HG03571 (cell line): Measurements from ENCODE around the gene CRPPA.
"Not testable (repeated sequence)": the region's sequence is repeated elsewhere in the genome, so short reads cannot be mapped to it uniquely, and the experiment has no call there.

Source experiments
- ATAC-seq: cut with Tn5 transposase; IDR thresholded peaks from one replicate; pipeline ENCODE4 v1.9.1; 2021; ENCODE audit not compliant: unreplicated experiment

CRPPA gene

DNA sequence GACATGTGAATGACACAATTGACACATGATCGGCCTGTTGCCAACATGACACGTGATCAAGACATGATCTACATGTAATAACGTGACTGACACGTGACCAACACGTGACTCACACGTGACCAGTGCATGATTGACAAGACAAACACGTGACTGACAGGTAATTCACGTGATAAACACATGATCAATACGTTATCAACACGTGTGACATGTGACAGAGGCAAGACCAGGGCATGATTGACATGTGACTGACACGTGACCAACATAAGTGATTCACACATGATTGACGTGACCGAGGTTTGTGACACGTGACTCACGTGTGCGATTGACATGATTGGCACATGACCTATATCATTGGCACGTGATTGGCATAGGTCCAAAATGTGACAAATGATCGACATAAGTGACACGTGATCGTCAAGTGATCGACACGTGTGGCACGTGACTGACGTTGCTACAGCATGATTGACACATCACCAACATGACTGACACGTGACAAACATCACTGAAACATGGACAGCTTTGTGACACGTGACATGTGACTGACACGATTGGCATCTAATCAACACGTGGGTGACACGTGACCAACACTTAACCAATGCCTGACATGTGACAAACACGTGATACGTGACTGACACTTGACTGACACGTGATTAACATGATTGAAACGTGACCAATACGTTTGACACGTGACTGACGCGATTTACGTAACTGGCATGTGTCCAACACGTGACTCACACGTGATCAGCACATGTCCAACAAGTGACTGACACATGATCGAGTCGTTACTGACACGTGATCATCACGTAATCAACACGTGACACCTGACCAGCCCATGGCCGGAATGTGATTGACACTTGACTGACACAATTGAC is 23.0 kb downstream of the CRPPA start:
- no peak for ATAC-seq

DNA sequence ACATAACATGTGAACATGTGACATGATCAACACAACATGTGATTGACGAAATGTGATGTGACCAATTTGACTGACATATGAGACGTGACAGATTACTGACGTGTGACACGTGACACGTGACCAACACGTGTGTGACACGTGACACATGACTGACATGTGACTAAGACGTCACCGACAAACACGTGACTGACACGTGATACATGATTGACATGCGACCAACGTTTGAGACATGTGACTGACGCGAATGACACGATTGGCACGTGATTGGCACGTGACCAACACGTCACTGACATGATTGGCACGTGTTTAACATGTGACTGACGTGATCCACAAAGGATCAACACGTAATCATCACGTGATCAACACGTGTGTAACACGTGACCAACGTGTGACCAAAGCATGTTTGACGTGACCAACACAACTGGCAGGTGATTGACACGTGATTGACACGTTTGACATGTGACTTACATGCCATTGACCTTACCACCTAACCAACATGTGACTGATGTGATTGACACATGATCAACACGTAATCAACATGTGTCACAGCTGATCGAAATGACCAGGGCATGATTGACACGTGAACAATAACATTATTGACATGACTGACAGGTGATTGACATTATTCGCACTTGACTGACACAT is 23.7 kb downstream of the CRPPA start:
- ATAC-seq = no peak

DNA sequence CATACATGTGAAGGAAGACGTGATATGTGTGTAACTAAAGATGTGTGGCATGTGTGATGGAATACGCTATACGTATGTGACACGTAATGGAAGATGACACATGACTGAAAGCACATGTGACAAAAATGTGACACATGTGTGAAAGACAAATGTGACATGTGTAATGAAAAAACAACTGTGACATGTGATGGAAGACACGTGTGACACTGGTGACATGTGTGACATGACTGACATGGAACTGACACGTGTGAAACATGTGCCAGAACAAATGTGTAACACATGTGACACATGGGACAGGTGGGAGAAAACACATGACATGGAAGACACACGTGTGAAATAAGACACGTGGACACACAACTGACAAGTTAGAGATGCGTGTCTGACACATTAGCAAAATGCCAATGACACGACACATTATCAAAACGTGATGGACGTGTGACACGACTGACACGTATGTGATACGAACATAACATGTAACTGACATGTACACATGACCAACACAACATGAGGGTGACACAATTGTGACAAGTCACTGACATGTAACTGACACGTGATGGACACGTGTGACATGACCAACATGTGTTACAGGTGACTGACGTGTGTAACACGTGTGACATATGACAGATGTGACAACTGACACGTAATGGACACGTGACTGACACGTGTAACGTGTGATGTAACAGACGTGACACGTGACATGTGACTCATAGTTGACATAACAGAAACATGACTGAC is 24.4 kb downstream of the CRPPA start:
- no peak for ATAC-seq

DNA sequence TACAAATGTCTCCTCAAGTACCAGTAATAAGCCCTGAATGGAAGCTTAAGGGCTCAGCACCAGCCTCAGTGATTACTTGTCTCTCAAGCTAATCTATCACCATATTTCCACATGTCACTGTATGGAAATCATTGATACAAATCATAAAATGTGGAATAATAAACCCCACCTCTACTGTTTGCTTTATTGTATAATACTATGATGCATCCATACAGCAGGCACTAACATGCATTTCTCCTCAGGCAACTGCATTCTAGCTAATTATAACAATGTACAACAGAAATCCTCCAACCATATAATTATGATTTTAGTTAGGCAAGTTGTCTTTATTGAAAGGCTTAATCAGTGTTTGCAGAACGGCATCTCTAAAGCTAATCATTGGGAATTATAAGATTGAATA is 26.2 kb downstream of the CRPPA start:
- ATAC-seq = no peak

DNA sequence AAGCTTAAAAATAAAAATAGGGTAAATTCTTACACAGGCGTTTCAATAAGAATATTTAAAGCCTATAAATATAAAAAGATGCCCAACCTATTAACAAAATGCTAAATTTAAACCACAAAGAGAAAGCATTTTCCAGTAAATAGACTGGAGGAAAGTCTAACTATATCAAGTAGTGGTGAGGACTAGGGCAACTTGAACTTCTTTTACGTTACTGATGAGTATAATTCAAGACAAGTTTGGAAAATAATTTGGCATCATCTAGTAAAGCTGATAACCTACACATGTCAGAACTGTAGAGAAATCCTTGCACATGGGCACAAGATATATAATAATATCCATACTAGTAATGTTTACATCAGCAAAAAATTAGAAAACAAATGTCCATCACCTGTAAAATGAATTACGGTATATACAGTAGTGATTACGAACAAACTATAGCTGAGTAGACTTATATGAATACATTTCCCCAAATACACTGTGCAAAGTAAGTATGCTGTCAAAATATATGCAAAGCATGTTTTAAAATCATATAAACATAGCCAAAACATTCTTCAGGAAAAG is 27.4 kb downstream of the CRPPA start:
- ATAC-seq = no peak

DNA sequence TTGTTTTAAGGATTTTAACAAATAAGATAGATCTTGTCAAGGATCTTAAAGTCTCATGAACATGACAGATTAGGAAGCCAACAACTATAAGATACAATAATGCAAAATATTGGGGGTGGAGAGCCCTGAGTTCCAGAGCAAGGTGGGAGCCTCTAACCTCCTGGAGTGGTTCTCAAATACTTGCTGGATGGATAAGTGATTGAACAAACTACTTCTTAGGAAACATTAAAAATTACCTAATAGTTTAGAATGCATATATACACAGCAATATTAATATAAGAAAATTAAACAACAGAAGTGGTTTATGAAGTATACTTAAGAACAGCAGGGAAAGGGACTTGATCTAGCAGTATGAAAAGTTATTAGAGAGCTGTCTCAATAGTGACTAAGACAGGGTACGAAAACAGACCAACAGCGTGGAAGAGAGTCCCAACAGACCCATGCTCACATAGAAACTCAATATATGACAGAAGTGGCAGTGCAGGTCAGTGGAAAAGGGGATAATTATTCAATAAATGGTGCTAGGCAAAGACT is 28.3 kb downstream of the CRPPA start:
- no peak for ATAC-seq

DNA sequence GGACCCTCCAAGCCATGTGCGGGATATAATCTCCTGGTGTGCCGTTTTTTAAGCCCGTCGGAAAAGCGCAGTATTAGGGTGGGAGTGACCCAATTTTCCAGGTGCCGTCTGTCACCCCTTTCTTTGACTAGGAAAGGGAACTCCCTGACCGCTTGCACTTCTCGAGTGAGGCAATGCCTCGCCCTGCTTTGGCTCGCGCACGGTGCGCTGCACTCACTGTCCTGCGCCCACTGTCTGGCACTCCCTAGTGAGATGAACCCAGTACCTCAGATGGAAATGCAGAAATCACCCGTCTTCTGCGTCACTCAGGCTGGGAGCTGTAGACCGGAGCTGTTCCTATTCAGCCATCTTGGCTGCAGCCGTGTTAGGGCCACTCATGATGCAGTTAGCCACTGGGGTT is 37.6 kb downstream of the CRPPA start:
- ATAC-seq = not testable (repeated sequence)

DNA sequence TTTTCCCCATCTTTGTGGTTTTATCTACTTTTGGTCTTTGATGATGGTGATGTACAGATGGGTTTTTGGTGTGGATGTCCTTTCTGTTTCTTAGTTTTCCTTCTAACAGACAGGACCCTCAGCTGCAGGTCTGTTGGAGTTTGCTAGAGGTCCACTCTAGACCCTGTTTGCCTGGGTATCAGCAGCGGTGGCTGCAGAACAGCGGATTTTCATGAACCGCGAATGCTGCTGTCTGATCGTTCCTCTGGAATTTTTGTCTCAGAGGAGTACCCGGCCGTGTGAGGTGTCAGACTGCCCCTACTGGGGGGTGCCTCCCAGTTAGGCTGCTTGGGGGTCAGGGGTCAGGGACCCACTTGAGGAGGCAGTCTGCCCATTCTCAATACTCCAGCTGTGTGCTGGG is 38.2 kb downstream of the CRPPA start:
- not testable (repeated sequence) for ATAC-seq
